Measurements from ENCODE around the gene HIVEP3.

The HIVEP3 gene

GRCh38 chr1:41582004-41582325 is 336.8 kb downstream of the HIVEP3 start:
- no peak overlapping the region for H3K4me3 ChIP-seq (ENCODE audit: low read length)
- H3F3A ChIP-seq (ENCODE audit: insufficient read depth, low read length): no peaks in the 10 kb centered on the region
- no peaks in the 10 kb centered on the region for H4K20me1 ChIP-seq (ENCODE audit: insufficient read depth, low read length)
- H3K27ac ChIP-seq (ENCODE audit: low read length): no peak overlapping the region
- no peaks in the 10 kb centered on the region for H3K9me3 ChIP-seq (replicated peaks; ENCODE audit: insufficient read depth, low read length)
- no peak overlapping the region for H3K9ac ChIP-seq (ENCODE audit: low read length)
- DNase-seq: no peak
- H3K36me3 ChIP-seq (replicated peaks; ENCODE audit: insufficient read depth, low read length): no peaks in the 10 kb centered on the region
- H3K27me3 ChIP-seq (replicated peaks; ENCODE audit: insufficient read depth, low read length): no peaks in the 10 kb centered on the region
- peaks cover 9% of the 10 kb centered on the region for H3K4me1 ChIP-seq (ENCODE audit: low read length)
- H3K79me2 ChIP-seq (ENCODE audit: low read length): no peaks in the 10 kb centered on the region
- H3K4me2 ChIP-seq (ENCODE audit: low read depth, low read length): no peak overlapping the region
- no peak for TF ChIP-seq EZH2 (optimal IDR thresholded peaks at IDR 0.05; ENCODE audit: low read depth, low read length)
- TF ChIP-seq EZH2phosphoT487 (IDR thresholded peaks at IDR 0.05; ENCODE audit: low read length): no peak
- no peak for TF ChIP-seq CTCF (IDR thresholded peaks at IDR 0.05; ENCODE audit: low read length)
- H2AFZ ChIP-seq (ENCODE audit: low read length): no peak overlapping the region
- H3K9me2 ChIP-seq (replicated peaks; ENCODE audit: insufficient read depth, low read length): no peaks in the 10 kb centered on the region

DNA sequence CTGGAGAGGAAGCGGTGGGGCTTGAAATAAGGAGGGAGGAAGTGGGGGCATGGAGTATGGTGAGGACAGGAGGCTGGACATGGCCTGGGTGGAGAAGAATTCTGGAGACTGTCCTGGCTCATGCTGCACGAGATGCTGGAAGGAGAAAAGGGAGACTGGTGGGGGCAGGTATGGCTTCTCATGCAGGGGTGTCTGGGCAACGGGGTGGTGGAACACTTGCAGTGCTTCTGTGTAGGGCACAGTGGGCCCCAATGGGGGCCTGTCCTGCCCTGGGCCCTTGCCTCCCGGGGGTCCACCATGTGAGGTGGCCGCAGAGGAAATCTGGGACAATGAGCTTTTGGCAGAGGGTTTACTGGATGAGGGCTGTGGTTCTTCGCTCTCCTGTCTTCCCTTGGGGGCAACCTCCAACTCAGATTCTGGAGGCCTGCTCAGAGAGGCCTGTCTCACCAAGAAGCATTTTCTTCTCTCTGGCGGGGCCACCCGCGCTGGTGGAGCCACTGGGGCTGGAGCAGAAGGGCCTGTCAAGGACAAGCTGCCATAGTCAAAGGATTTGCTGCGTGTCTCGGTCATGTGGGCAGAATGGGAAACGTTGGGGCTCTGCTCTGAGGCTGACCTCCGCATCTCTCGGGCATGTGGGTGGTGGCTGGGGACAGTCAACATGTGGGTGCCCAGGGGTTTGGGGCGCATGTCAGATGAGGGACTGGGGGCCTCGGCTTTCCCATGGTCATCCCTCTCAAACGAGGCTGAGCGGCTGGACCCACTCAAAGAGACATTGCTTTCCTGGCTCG is 337.3 kb downstream of the HIVEP3 start:
- Histone ChIP-seq H3K4me1 (ENCODE audit: low read length) (peaks cover 9% of the 10 kb centered on the region), H3K79me2 (ENCODE audit: low read length) (no peaks in the 10 kb centered on the region), H3K27ac (ENCODE audit: low read length) (no peak overlapping the region), H3K27me3 (replicated peaks; ENCODE audit: insufficient read depth, low read length) (no peaks in the 10 kb centered on the region), H3F3A (ENCODE audit: insufficient read depth, low read length) (no peaks in the 10 kb centered on the region), H2AFZ (ENCODE audit: low read length) (no peak overlapping the region), H3K9me3 (replicated peaks; ENCODE audit: insufficient read depth, low read length) (no peaks in the 10 kb centered on the region), H4K20me1 (ENCODE audit: insufficient read depth, low read length) (no peaks in the 10 kb centered on the region), H3K4me3 (ENCODE audit: low read length) (no peak overlapping the region), H3K9me2 (replicated peaks; ENCODE audit: insufficient read depth, low read length) (no peaks in the 10 kb centered on the region), H3K36me3 (replicated peaks; ENCODE audit: insufficient read depth, low read length) (no peaks in the 10 kb centered on the region), H3K4me2 (ENCODE audit: low read depth, low read length) (no peak overlapping the region), H3K9ac (ENCODE audit: low read length) (no peak overlapping the region)
- DNase-seq: no peak
- TF ChIP-seq EZH2 (optimal IDR thresholded peaks at IDR 0.05; ENCODE audit: low read depth, low read length): no peak
- no peak for TF ChIP-seq EZH2phosphoT487 (IDR thresholded peaks at IDR 0.05; ENCODE audit: low read length)
- TF ChIP-seq CTCF (IDR thresholded peaks at IDR 0.05; ENCODE audit: low read length): no peak

DNA sequence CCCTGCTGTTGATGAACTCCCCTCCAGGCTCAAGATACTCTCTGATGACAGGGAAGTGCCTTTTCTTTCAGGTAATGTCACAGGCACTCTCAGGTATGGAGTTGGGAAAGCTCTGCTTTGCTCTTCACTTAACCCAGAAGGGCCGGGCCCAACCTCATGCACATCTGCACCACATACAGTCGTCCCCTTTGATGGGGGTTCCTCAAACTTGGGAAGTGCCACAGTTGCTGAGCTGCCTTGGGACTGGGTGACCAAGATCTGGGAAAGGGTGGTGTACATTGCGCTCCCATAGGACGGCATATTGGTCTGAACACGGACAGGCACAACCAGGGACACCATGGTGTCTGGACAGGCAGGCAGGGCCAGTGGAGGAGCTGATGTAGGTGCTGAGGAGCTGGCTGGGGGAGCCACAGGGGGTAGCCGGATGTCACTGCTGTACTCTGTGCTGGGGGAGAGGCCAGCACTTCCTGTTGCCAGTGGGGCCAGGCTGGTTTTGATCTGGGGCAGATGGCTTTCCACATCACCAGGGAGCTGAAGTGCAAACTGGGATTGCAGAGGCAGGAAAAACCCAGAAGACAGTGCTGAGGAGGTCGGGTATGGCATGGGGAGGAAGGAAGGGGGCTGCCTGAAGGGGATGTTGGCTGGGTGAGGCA is 338.1 kb downstream of the HIVEP3 start:
- no peaks in the 10 kb centered on the region for H3F3A ChIP-seq (ENCODE audit: insufficient read depth, low read length)
- no peak for DNase-seq
- no peak overlapping the region for H3K27ac ChIP-seq (ENCODE audit: low read length)
- H3K79me2 ChIP-seq (ENCODE audit: low read length): no peaks in the 10 kb centered on the region
- peaks cover 9% of the 10 kb centered on the region for H3K4me1 ChIP-seq (ENCODE audit: low read length)
- H3K36me3 ChIP-seq (replicated peaks; ENCODE audit: insufficient read depth, low read length): no peaks in the 10 kb centered on the region
- no peaks in the 10 kb centered on the region for H3K9me2 ChIP-seq (replicated peaks; ENCODE audit: insufficient read depth, low read length)
- no peak overlapping the region for H3K4me3 ChIP-seq (ENCODE audit: low read length)
- no peak overlapping the region for H2AFZ ChIP-seq (ENCODE audit: low read length)
- H3K4me2 ChIP-seq (ENCODE audit: low read depth, low read length): no peak overlapping the region
- H4K20me1 ChIP-seq (ENCODE audit: insufficient read depth, low read length): no peaks in the 10 kb centered on the region
- TF ChIP-seq EZH2 (optimal IDR thresholded peaks at IDR 0.05; ENCODE audit: low read depth, low read length) (no peak), EZH2phosphoT487 (IDR thresholded peaks at IDR 0.05; ENCODE audit: low read length) (no peak), CTCF (IDR thresholded peaks at IDR 0.05; ENCODE audit: low read length) (no peak)
- H3K27me3 ChIP-seq (replicated peaks; ENCODE audit: insufficient read depth, low read length): no peaks in the 10 kb centered on the region
- no peaks in the 10 kb centered on the region for H3K9me3 ChIP-seq (replicated peaks; ENCODE audit: insufficient read depth, low read length)
- H3K9ac ChIP-seq (ENCODE audit: low read length): no peak overlapping the region
